Ishikawa (cell line): ENCODE results near the gene DNAH2.

Experiments
- CEBPB ChIP-seq: IDR thresholded peaks from 2 replicates; pipeline ENCODE4 v1.6.1; 2012
- CREB1 ChIP-seq: IDR thresholded peaks from 2 replicates; pipeline ENCODE4 v1.6.1; 2012; ENCODE audit warnings: low read depth
- EGR1 ChIP-seq: IDR thresholded peaks from 2 replicates; pipeline ENCODE4 v1.6.1; 2012
- EP300 ChIP-seq: IDR thresholded peaks from 2 replicates; pipeline ENCODE4 v1.6.1; 2012; ENCODE audit warnings: borderline replicate concordance
- FOXM1 ChIP-seq: IDR thresholded peaks from 2 replicates; pipeline ENCODE4 v1.6.1; 2012; ENCODE audit warnings: low read depth, borderline replicate concordance
- RAD21 ChIP-seq: IDR thresholded peaks from 2 replicates; pipeline ENCODE4 v1.6.1; 2012; ENCODE audit warnings: low read depth
- TAF1 ChIP-seq: IDR thresholded peaks from 2 replicates; pipeline ENCODE4 v1.6.1; 2012; ENCODE audit warnings: low read depth, mild to moderate bottlenecking
- TCF12 ChIP-seq: IDR thresholded peaks from 2 replicates; pipeline ENCODE4 v1.6.1; 2012; ENCODE audit warnings: low read depth
- TEAD4 ChIP-seq: IDR thresholded peaks from 2 replicates; pipeline ENCODE4 v1.6.1; 2012
- YY1 ChIP-seq: IDR thresholded peaks from 2 replicates; pipeline ENCODE4 v1.6.1; 2012; ENCODE audit warnings: low read depth
- ZBTB7A ChIP-seq: IDR thresholded peaks from 2 replicates; pipeline ENCODE4 v1.6.1; 2012; ENCODE audit warnings: low read depth
- TF ChIP-seq, protein P1 (sequence below): IDR thresholded peaks from 2 replicates; pipeline ENCODE4 v1.6.1; 2012; ENCODE audit warnings: low read depth, mild to moderate bottlenecking
- TF ChIP-seq, protein P2 (sequence below): IDR thresholded peaks from 2 replicates; pipeline ENCODE4 v1.6.1; 2012

DNA sequence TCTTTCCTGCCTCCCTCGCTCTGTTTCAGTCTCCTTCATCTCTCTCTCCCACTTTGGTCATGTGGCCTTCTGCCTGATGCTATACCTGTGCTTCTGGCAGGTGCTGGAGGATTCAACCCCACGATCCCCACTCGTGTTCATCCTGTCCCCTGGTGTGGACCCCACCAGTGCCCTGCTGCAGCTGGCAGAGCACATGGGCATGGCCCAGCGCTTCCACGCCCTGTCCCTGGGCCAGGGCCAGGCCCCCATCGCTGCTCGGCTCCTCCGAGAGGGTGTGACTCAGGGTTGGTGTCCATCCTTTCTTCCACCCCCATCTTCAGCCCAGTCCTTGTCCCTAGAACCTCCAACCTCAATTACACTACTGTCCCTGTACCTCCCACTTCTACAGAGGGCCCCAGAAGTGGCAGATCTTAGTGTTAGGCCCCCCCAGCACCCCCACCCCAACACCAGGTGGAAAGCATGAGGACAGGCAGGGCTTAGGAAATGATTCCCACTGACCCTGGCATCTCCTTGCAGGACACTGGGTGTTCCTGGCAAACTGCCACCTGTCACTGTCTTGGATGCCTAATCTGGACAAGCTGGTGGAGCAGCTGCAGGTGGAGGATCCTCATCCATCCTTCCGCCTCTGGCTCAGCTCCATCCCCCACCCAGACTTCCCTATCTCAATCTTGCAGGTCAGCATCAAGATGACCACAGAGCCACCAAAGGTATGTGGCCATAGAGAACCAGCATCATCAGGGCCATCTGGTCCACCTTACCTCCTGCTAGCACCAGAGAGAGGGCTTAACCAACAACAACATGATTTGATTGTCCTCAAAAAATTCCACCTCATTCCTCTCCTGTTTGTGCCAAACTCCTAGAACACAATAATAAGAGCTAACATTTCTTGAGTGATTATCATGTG, 106.7 kb downstream of the DNAH2 start:
- no peak for TF ChIP-seq EP300
- no peak for TF ChIP-seq TAF1
- TF ChIP-seq, protein P1, sequence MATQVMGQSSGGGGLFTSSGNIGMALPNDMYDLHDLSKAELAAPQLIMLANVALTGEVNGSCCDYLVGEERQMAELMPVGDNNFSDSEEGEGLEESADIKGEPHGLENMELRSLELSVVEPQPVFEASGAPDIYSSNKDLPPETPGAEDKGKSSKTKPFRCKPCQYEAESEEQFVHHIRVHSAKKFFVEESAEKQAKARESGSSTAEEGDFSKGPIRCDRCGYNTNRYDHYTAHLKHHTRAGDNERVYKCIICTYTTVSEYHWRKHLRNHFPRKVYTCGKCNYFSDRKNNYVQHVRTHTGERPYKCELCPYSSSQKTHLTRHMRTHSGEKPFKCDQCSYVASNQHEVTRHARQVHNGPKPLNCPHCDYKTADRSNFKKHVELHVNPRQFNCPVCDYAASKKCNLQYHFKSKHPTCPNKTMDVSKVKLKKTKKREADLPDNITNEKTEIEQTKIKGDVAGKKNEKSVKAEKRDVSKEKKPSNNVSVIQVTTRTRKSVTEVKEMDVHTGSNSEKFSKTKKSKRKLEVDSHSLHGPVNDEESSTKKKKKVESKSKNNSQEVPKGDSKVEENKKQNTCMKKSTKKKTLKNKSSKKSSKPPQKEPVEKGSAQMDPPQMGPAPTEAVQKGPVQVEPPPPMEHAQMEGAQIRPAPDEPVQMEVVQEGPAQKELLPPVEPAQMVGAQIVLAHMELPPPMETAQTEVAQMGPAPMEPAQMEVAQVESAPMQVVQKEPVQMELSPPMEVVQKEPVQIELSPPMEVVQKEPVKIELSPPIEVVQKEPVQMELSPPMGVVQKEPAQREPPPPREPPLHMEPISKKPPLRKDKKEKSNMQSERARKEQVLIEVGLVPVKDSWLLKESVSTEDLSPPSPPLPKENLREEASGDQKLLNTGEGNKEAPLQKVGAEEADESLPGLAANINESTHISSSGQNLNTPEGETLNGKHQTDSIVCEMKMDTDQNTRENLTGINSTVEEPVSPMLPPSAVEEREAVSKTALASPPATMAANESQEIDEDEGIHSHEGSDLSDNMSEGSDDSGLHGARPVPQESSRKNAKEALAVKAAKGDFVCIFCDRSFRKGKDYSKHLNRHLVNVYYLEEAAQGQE = no peak
- no peak for TF ChIP-seq RAD21
- TF ChIP-seq TCF12 = no peak
- TF ChIP-seq FOXM1 = no peak
- TF ChIP-seq, protein P2, sequence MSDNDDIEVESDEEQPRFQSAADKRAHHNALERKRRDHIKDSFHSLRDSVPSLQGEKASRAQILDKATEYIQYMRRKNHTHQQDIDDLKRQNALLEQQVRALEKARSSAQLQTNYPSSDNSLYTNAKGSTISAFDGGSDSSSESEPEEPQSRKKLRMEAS = no peak
- TF ChIP-seq ZBTB7A = no peak
- no peak for TF ChIP-seq CREB1
- no peak for TF ChIP-seq EGR1
- TF ChIP-seq TEAD4 = no peak
- TF ChIP-seq YY1 = no peak
- no peak for TF ChIP-seq CEBPB
